Measurements from ENCODE around the gene FBXL7. TPM values are rescaled to one million over a fixed set of nuclear protein-coding genes. Genes with fewer than 3 reads are reported as not detected.

Gene FBXL7
- total RNA-seq, 2 donors from 2014 or later, result not detected

DNA sequence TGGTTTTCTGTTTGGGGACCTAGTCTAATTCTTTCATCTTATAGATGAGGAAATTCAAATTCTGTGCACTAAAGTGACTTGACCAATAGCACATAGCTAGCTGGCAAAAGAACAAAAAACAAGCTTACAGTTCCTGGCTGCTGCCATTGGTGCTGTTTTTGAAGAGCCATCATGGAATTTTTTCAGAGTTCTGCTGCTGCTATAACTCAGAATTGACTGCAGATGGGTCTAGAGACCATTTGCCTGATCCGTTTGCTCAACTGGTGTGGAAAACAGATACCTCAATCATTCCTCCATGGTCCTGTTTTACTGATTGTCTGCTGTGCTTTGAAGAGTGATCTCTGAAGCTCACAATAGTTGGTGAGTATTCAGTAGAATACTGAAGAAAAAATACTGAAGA is 15.2 kb downstream of the FBXL7 start:
- ATAC-seq (no peak), DNase-seq (ENCODE audit: low spot score) (no peak)
- no peaks in the 10 kb centered on the region for H3K27me3 Mint-ChIP-seq
- H3K4me1 Mint-ChIP-seq (ENCODE audit: low read depth in 2 of 2), result no peaks in the 10 kb centered on the region
- H3K36me3 Mint-ChIP-seq, result no peaks in the 10 kb centered on the region
- peaks cover 10% of the 10 kb centered on the region for H3K9me3 Mint-ChIP-seq
- no peak overlapping the region for H3K4me3 Mint-ChIP-seq
- no peak overlapping the region for H3K27ac Mint-ChIP-seq

DNA sequence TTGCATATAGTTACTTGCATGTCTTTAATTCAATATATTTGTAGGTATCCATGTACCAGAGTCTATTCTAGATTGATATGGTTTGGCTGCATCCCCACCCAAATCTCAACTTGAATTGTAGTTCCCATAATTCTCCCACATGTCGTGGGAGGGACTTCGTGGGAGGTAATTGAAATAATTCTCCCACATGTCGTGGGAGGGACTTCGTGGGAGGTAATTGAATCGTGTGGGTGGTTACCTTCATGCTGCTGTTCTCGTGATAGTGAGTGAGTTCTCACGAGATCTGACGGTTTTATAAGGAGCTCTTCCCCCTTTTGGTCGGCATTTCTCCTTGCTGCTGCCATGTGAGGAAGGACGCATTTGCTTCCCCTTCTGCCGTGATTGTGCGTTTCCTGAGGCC is 16.5 kb downstream of the FBXL7 start:
- Mint-ChIP-seq H3K27ac (no peak overlapping the region), H3K4me3 (no peak overlapping the region), H3K4me1 (ENCODE audit: low read depth in 2 of 2) (no peaks in the 10 kb centered on the region), H3K36me3 (no peaks in the 10 kb centered on the region), H3K9me3 (peaks cover 9% of the 10 kb centered on the region), H3K27me3 (no peaks in the 10 kb centered on the region)
- ATAC-seq, result no peak
- DNase-seq (ENCODE audit: low spot score), result no peak

DNA sequence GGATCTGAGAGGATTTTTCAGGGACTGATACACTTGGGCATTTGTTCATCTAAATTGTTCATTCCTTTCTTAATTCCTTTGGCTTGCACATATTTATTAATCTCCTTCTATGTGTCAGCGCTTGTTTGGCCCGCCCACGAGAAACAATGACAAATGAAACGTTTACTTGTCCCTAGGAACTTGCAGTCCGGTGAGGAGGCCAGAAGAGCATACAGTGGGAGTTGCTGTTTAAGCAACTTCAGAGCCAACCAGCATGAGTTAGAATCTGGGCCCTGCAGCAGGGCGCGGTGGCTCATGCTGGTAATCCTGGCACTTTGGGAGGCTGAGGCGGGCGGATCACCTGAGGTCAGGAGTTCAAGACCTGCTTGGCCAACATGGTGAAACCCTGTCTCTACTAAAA is 18.8 kb downstream of the FBXL7 start:
- ATAC-seq, result no peak
- no peak for DNase-seq (ENCODE audit: low spot score)
- no peaks in the 10 kb centered on the region for H3K36me3 Mint-ChIP-seq
- H3K9me3 Mint-ChIP-seq, result peaks cover 13% of the 10 kb centered on the region
- no peaks in the 10 kb centered on the region for H3K27me3 Mint-ChIP-seq
- no peaks in the 10 kb centered on the region for H3K4me1 Mint-ChIP-seq (ENCODE audit: low read depth in 2 of 2)
- H3K27ac Mint-ChIP-seq, result no peak overlapping the region
- no peak overlapping the region for H3K4me3 Mint-ChIP-seq

DNA sequence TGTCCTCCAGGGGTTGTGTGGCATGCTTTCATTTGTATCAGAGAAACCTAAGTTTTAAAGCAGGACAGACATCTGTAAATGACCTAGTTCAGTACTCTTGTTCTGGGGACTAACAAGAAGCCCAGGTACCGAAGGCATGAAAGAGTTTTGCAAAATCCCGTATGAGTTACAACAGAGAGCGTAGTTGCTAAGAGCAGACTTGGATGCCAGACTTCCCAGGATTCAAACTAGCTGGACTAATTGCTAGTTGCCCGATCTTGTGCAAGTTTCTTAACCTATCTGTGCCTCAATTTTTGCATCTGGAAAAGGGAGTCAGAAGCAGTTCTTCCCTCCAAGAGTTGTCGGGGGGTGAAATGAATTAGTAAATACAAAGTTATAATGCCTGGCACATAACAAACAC is 20.9 kb downstream of the FBXL7 start:
- Mint-ChIP-seq H3K27ac (no peak overlapping the region), H3K4me3 (no peak overlapping the region), H3K4me1 (ENCODE audit: low read depth in 2 of 2) (no peaks in the 10 kb centered on the region), H3K27me3 (no peaks in the 10 kb centered on the region), H3K9me3 (peaks cover 15% of the 10 kb centered on the region), H3K36me3 (no peaks in the 10 kb centered on the region)
- no peak for ATAC-seq
- no peak for DNase-seq (ENCODE audit: low spot score)

DNA sequence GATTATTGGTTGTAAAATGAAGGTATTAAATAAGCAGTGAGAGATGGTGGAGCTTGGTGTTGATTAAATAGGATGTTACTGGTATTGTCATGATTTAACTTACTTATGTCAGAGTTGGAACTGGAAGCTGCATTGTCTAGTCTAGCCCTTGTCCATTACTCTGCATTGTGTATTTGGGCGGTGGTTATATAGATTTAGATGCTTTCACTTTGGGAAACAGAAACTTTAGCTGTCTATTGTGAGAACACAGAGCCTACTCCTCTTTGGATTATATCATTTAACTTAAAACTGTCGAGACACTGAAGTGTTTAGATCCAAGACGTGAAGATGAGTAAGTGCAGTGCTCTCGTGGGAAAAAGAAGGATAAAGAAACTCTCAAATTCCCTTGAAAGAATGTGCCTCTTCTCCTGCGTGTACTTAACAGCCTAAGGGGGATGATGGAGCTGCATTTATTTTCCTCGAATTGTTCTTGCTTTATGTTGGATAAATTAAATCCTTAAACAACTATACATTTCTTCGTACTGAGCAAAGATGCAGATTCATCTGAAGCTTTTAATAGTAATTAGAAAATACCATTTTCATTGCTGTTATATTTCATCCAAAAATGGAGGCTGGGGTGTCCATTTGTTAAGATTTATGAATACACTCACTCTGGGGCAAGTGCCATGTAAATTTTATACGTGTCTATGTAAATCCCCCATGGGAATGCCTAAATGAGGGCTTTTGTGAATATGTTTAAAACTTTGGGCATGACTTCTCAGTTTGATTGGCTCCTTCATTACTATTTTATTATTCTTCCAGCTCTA is 21.6 kb downstream of the FBXL7 start:
- H3K27ac Mint-ChIP-seq, result no peak overlapping the region
- peaks cover 18% of the 10 kb centered on the region for H3K9me3 Mint-ChIP-seq
- H3K27me3 Mint-ChIP-seq, result no peaks in the 10 kb centered on the region
- no peaks in the 10 kb centered on the region for H3K36me3 Mint-ChIP-seq
- no peaks in the 10 kb centered on the region for H3K4me1 Mint-ChIP-seq (ENCODE audit: low read depth in 2 of 2)
- H3K4me3 Mint-ChIP-seq, result no peak overlapping the region
- DNase-seq (ENCODE audit: low spot score) (no peak), ATAC-seq (no peak)

DNA sequence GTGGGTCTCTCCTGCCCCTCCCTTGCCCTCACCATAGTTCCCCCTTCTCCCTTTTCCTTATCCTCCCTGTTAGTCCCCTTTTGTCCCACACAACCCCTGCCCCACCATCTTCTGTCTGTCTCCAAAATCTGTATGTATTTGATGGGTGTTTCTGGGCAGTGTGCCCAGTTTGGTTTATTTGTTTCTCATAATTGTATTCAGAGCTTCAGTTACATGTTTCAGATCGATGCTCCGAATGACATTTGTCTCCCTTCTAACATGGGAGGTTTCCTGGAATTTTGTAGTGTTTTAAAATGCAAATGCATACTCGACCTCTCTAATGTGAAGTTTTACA is 22.2 kb downstream of the FBXL7 start:
- H3K9me3 Mint-ChIP-seq, result peaks cover 18% of the 10 kb centered on the region
- DNase-seq (ENCODE audit: low spot score), result no peak
- no peaks in the 10 kb centered on the region for H3K27me3 Mint-ChIP-seq
- H3K27ac Mint-ChIP-seq, result no peak overlapping the region
- no peaks in the 10 kb centered on the region for H3K36me3 Mint-ChIP-seq
- H3K4me3 Mint-ChIP-seq, result no peak overlapping the region
- ATAC-seq, result no peak
- H3K4me1 Mint-ChIP-seq (ENCODE audit: low read depth in 2 of 2), result no peaks in the 10 kb centered on the region

DNA sequence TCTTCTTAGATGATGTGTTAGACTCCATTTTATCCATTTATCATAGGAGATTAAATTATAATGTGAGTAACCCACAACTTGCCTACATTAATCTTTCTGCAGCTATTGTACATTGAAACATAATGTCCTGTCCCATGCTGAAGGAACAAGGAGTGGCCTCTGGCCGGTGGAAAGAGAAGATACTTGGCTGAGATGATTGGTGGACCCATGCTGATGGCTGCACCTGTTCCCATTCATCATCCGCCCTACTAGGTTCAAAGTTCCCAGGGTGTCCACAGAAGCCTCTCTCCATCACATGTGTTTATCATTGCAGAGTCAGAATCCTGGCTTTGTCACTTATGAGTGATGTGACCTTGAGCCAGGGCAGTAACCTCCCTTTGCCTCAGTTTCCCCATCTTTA is 24.7 kb downstream of the FBXL7 start:
- Mint-ChIP-seq H3K36me3 (no peaks in the 10 kb centered on the region), H3K4me1 (ENCODE audit: low read depth in 2 of 2) (no peaks in the 10 kb centered on the region), H3K27me3 (no peaks in the 10 kb centered on the region), H3K27ac (no peak overlapping the region), H3K4me3 (no peak overlapping the region), H3K9me3 (peaks cover 20% of the 10 kb centered on the region)
- ATAC-seq (no peak), DNase-seq (ENCODE audit: low spot score) (no peak)

DNA sequence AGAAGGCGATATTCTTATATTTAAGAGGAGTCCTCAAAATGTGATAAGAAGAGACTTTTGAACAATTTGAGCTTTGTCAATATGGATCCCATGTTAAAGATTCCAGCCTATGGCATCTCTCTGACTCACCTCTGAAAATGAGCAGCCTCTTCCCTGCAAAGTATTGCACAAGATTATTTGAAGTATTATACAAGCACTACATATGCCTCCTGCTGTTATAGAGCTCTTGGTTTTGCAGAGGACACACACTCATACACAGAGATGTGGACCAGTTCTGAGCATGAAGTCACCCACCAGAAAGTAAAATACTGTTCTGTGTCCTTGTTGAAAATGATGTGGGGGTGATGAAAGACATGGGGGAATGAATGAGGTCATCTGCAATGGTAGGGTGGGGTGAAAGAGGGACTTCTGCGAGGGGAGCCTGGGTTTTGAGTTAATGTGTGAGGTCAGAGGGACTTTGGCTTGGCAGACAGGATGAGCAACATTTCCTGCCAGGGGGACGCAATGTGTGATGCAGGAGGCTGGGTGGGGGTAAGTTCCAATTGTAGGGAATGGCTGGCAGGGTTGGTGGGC is 25.8 kb downstream of the FBXL7 start:
- H3K9me3 Mint-ChIP-seq, result peaks cover 20% of the 10 kb centered on the region
- H3K27ac Mint-ChIP-seq, result no peak overlapping the region
- ATAC-seq (no peak), DNase-seq (ENCODE audit: low spot score) (no peak)
- no peaks in the 10 kb centered on the region for H3K27me3 Mint-ChIP-seq
- H3K36me3 Mint-ChIP-seq, result no peaks in the 10 kb centered on the region
- no peaks in the 10 kb centered on the region for H3K4me1 Mint-ChIP-seq (ENCODE audit: low read depth in 2 of 2)
- no peak overlapping the region for H3K4me3 Mint-ChIP-seq

DNA sequence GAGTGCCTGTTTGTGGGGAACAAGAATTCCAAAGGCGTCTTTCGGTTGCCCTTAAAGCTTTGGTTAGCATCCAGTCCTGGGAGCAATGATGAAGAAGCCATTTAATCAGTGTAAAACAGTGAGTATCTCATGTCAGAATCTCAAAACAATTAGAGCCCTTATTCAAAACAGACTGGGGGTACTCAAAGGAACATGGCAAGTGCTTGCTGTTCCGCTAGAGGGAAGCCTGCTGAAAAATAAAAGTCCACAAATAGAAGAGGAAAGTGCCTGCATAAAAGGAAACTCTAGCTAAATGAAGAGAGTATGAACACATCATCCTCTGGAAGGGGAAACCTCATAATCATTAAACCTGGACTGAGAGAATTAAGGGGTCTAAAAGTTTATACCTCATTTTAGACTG is 26.4 kb downstream of the FBXL7 start:
- Mint-ChIP-seq H3K27me3 (no peaks in the 10 kb centered on the region), H3K27ac (no peak overlapping the region), H3K4me3 (no peak overlapping the region), H3K36me3 (no peaks in the 10 kb centered on the region), H3K9me3 (peaks cover 20% of the 10 kb centered on the region), H3K4me1 (ENCODE audit: low read depth in 2 of 2) (no peaks in the 10 kb centered on the region)
- DNase-seq (ENCODE audit: low spot score) (no peak), ATAC-seq (no peak)

DNA sequence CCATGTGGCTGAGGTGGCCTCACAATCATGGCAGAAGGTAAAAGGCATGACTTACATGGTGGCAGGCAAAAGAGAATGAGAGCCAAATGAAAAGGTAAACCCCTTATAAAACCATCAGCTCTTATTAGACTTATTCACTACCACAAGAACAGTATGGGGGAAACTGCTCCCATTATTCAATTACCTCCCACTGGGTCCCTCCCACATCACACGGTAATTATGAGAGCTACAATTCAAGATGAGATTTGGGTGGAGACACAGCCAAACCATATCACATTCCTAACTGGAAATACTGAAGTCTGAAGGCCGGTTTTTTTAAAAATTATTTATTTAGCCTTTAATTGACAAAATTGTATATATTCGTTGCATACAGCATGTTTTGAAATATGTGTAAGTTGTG is 28.5 kb downstream of the FBXL7 start:
- Mint-ChIP-seq H3K27ac (no peak overlapping the region), H3K9me3 (peaks cover 28% of the 10 kb centered on the region), H3K36me3 (no peaks in the 10 kb centered on the region), H3K4me1 (ENCODE audit: low read depth in 2 of 2) (no peaks in the 10 kb centered on the region), H3K4me3 (no peak overlapping the region), H3K27me3 (no peaks in the 10 kb centered on the region)
- DNase-seq (ENCODE audit: low spot score) (no peak), ATAC-seq (no peak)

DNA sequence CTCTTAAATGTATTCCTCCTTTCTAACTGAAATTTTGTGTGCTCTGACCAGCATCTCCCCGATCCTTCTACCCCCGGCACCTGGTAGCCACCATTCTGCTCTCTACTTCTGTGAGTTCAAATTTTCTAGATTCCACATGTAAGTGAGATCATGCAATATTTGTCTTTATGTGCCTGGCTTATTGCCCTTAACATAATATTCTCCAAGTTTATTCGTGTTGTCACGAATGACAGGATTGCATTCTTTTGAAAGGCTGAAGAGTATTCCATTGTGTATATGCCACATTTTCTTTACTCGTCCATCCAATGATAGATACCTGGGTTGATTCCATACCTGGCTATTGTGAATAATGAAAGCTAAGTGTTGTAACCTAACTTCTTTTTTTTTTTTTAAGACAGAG is 29.0 kb downstream of the FBXL7 start:
- DNase-seq (ENCODE audit: low spot score), result no peak
- Mint-ChIP-seq H3K4me3 (no peak overlapping the region), H3K27ac (no peak overlapping the region), H3K27me3 (no peaks in the 10 kb centered on the region), H3K4me1 (ENCODE audit: low read depth in 2 of 2) (no peaks in the 10 kb centered on the region), H3K36me3 (no peaks in the 10 kb centered on the region), H3K9me3 (peaks cover 29% of the 10 kb centered on the region)
- no peak for ATAC-seq

DNA sequence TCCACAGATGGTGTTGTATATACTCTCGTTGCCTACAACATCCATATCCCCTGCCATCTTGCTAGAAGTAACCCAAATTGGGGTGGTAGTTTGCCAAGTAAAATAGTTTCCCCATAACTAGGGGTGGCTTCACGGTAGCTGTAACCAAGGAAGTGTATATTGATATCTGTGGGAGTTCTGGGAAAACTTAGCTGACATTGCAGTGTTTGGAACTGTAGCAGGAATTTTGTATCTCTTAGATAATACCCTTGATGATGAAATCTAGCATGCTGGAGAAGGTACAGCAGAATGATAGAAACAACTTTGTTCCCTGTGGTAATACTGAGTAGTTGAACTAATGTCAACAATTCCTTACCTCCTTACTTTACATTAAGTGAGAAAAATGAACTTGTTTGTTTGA is 29.8 kb downstream of the FBXL7 start:
- H3K4me3 Mint-ChIP-seq, result no peak overlapping the region
- no peaks in the 10 kb centered on the region for H3K36me3 Mint-ChIP-seq
- ATAC-seq (no peak), DNase-seq (ENCODE audit: low spot score) (no peak)
- no peaks in the 10 kb centered on the region for H3K4me1 Mint-ChIP-seq (ENCODE audit: low read depth in 2 of 2)
- no peaks in the 10 kb centered on the region for H3K27me3 Mint-ChIP-seq
- H3K9me3 Mint-ChIP-seq, result peaks cover 30% of the 10 kb centered on the region
- H3K27ac Mint-ChIP-seq, result no peak overlapping the region

DNA sequence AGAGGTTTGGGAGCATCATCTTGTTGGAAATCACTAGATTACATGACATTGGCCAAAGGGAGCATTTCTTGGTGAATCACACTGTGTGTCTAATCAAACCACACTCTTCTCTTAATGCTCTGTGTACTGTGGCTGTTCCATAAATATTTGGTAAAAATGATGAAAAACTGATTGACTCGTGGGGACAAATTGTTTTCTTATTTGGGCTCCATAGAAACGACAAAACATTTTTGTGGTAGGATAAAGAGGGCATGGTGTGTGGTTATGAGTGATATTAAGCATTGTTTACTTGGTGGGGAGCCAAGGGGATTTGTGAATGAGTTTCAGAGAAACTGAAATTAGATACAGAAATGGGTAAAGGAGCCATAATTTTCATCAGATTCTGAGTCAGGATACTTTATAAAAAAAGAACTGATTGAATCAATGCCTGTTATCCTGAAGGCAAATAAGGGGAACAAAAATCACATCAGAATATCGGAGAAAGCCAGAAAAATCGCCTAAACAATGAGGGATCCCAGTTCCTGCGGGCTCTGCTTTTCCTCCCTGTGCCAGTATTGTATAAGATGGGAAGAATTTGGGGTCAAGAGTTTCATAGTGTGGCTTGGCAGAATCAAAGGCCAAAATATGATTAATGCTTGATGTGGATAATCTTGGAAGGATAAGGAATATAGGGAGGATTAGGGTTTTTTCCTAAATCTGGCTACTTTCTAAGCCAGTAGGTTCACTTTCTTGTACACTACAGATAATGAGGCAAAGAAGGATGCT is 33.3 kb downstream of the FBXL7 start:
- Mint-ChIP-seq H3K36me3 (no peaks in the 10 kb centered on the region), H3K4me3 (no peak overlapping the region), H3K9me3 (peaks cover 30% of the 10 kb centered on the region), H3K4me1 (ENCODE audit: low read depth in 2 of 2) (no peaks in the 10 kb centered on the region), H3K27ac (no peak overlapping the region), H3K27me3 (no peaks in the 10 kb centered on the region)
- no peak for DNase-seq (ENCODE audit: low spot score)
- no peak for ATAC-seq

DNA sequence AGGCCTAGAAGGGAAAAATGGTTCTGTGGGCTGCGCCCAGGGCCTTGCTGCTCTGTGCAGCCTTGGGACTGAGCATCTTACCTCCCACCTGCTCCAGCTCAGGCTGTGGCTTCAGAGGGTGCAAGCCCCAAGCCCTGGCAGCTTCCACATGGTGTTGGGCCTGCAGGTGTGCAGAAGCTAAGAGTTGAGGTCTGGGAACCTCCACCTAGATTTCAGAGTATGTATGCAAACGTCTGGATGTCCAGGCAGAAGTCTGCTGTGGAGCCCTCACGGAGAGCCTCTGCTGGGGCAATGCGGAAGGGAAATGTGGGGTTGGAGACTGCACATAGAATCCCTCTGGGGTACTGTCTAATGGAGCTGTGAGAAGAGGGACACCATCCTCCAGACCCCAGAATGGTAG is 36.0 kb downstream of the FBXL7 start:
- no peak for ATAC-seq
- no peak overlapping the region for H3K27ac Mint-ChIP-seq
- no peaks in the 10 kb centered on the region for H3K36me3 Mint-ChIP-seq
- H3K4me1 Mint-ChIP-seq (ENCODE audit: low read depth in 2 of 2), result no peaks in the 10 kb centered on the region
- no peak for DNase-seq (ENCODE audit: low spot score)
- no peak overlapping the region for H3K4me3 Mint-ChIP-seq
- peaks cover 30% of the 10 kb centered on the region for H3K9me3 Mint-ChIP-seq
- H3K27me3 Mint-ChIP-seq, result no peaks in the 10 kb centered on the region

Data from natural killer cell treated with Interleukin-12 subunit alpha and Interleukin-12 subunit beta and Interleukin-15 and Interleukin-18, amount 100 ng/mL, for 72 hours (primary cell).